H1 (cell line): ENCODE measurements around the gene SLC25A3. TPM values are rescaled to one million over a fixed set of nuclear protein-coding genes. Genes with fewer than 3 reads are reported as not detected.
A peak's percentile ranks its signal among the peaks of the same experiment; 100 is the strongest.

ENCODE experiments used
- CTCF ChIA-PET: fragments of 300-600 bp; sonication (Branson Sonifier 250); formaldehyde crosslinking; loops from one replicate; lab custom pipeline; 2021; ENCODE audit not compliant: partially characterized antibody; lab: Charles Lee
- POLR2A ChIA-PET: fragments of 300-600 bp; sonication (Branson Sonifier 250); formaldehyde crosslinking; loops from one replicate; lab custom pipeline; 2021; ENCODE audit warnings: inconsistent platforms; ENCODE audit not compliant: partially characterized antibody; lab: Charles Lee
- DNase-seq, 2 experiments: peaks; one replicate each; pipeline versions ENCODE4 v3.0.0 to v3.0.0-alpha.2; 2010 to 2022; ENCODE audit warnings: low spot score in 2 of 2, low read depth in 1 of 2, mixed read lengths in 1 of 2
- FAIRE-seq: peaks from 2 replicates; lab custom pipeline; 2011; peaks lifted over from hg19 to GRCh38; lab: Jason Lieb, UNC
- H2AFZ ChIP-seq: 2 replicates; pipeline ENCODE4 v1.8.1; 2012; ENCODE audit warnings: low read length, inconsistent platforms
- H2AK5ac ChIP-seq: 2 replicates; pipeline ENCODE4 v1.6.1; 2013; ENCODE audit warnings: low read depth, low read length
- H2BK120ac ChIP-seq: replicated peaks from 2 replicates; pipeline ENCODE3; 2013; ENCODE audit warnings: low read depth, low read length, inconsistent platforms
- H2BK12ac ChIP-seq: 2 replicates; pipeline ENCODE4 v1.6.1; 2013; ENCODE audit warnings: low read depth, low read length
- H2BK15ac ChIP-seq: 2 replicates; pipeline ENCODE4 v1.6.1; 2013; ENCODE audit warnings: low read length
- H2BK20ac ChIP-seq: 2 replicates; pipeline ENCODE4 v1.6.1; 2013; ENCODE audit warnings: low read length
- H2BK5ac ChIP-seq: 2 replicates; pipeline ENCODE4 v1.6.1; 2013; ENCODE audit warnings: low read depth, low read length
- H3K14ac ChIP-seq: 2 replicates; pipeline ENCODE4 v1.6.1; 2013; ENCODE audit warnings: inconsistent platforms; ENCODE audit not compliant: insufficient read length
- H3K18ac ChIP-seq: 2 replicates; pipeline ENCODE4 v1.6.1; 2013; ENCODE audit warnings: low read length; ENCODE audit errors: extremely low read depth
- H3K23ac ChIP-seq: 2 replicates; pipeline ENCODE4 v1.6.1; 2013; ENCODE audit warnings: inconsistent platforms; ENCODE audit not compliant: insufficient read length
- H3K23me2 ChIP-seq: 2 replicates; pipeline ENCODE4 v1.6.1; 2013; ENCODE audit warnings: low read depth, low read length
- H3K27ac ChIP-seq: 2 replicates; pipeline ENCODE4 v1.6.1; 2011; ENCODE audit warnings: low read depth, low read length, inconsistent platforms
- H3K27me3 ChIP-seq, 4 experiments: replicated peaks in 1 of 4; 1 replicate in 1 of 4; 2 replicates in 3 of 4; pipeline versions ENCODE4 v1.6.1 to v1.8.1; 2011 to 2013; ENCODE audit warnings: low read length in 3 of 4, mild to moderate bottlenecking in 3 of 4, inconsistent platforms in 2 of 4, mixed read lengths in 2 of 4, moderate library complexity in 1 of 4; ENCODE audit not compliant: control insufficient read depth in 3 of 4, insufficient read depth in 3 of 4; ENCODE audit errors: extremely low read depth in 1 of 4
- H3K36me3 ChIP-seq, 4 experiments: 2 replicates each; pipeline versions ENCODE4 v1.6.1 to v1.8.1; 2011 to 2013; ENCODE audit warnings: mild to moderate bottlenecking in 4 of 4, low read length in 3 of 4, moderate library complexity in 2 of 4, control low read depth in 1 of 4, inconsistent platforms in 1 of 4; ENCODE audit not compliant: insufficient read depth in 4 of 4, control insufficient read depth in 2 of 4
- H3K4ac ChIP-seq: replicated peaks from 2 replicates; pipeline ENCODE3; 2013; ENCODE audit warnings: low read length, low read depth, mixed read lengths, inconsistent platforms; ENCODE audit not compliant: insufficient read length
- H3K4me1 ChIP-seq, 4 experiments: replicated peaks in 1 of 4; 1 replicate in 1 of 4; 2 replicates in 3 of 4; pipeline versions ENCODE4 v1.6.1 to v1.8.1; 2011 to 2013; ENCODE audit warnings: low read length in 3 of 4, inconsistent platforms in 2 of 4, mixed read lengths in 1 of 4; ENCODE audit not compliant: insufficient read depth in 4 of 4, control insufficient read depth in 3 of 4
- H3K4me2 ChIP-seq, 2 experiments: 2 replicates each; pipeline versions ENCODE4 v1.6.1 to v1.8.1; 2011 to 2013; ENCODE audit warnings: low read depth in 2 of 2, low read length in 2 of 2, control low read depth in 1 of 2, inconsistent platforms in 1 of 2, mild to moderate bottlenecking in 1 of 2; ENCODE audit not compliant: insufficient read depth in 1 of 2
- H3K4me3 ChIP-seq, 4 experiments: fragments of 200-600, 300-600 bp in 1 of 4; sonication (generic), shearing (Covaris generic), sonication (Bioruptor Twin) in 1 of 4; 2 replicates each; pipeline versions ENCODE4 v1.5.1 to v1.8.1; 2011 to 2016; ENCODE audit warnings: low read length in 4 of 4, low read depth in 3 of 4, control low read depth in 2 of 4, inconsistent platforms in 2 of 4, mild to moderate bottlenecking in 2 of 4, mixed read lengths in 1 of 4, moderate library complexity in 1 of 4; ENCODE audit not compliant: insufficient read depth in 2 of 4; ENCODE audit errors: extremely low read depth in 1 of 4
- H3K56ac ChIP-seq: replicated peaks from 2 replicates; pipeline ENCODE3; 2013; ENCODE audit warnings: low read depth, mild to moderate bottlenecking, mixed read lengths, low read length, inconsistent platforms; ENCODE audit not compliant: insufficient read length
- H3K79me1 ChIP-seq: 2 replicates; pipeline ENCODE4 v1.6.1; 2013; ENCODE audit warnings: low read depth, low read length, control low read depth
- H3K79me2 ChIP-seq, 2 experiments: 2 replicates each; pipeline versions ENCODE4 v1.6.1 to v1.8.1; 2012 to 2013; ENCODE audit warnings: low read length in 2 of 2, mild to moderate bottlenecking in 2 of 2, inconsistent platforms in 1 of 2; ENCODE audit not compliant: insufficient read depth in 2 of 2, control insufficient read depth in 1 of 2
- H3K9ac ChIP-seq, 4 experiments: replicated peaks in 1 of 4; 1 replicate in 1 of 4; 2 replicates in 3 of 4; pipeline versions ENCODE4 v1.6.1 to v1.8.1; 2011 to 2013; ENCODE audit warnings: low read depth in 3 of 4, low read length in 3 of 4, control low read depth in 2 of 4, mild to moderate bottlenecking in 2 of 4, moderate library complexity in 2 of 4, inconsistent platforms in 1 of 4; ENCODE audit errors: extremely low read depth in 1 of 4
- H3K9me3 ChIP-seq, 2 experiments: 2 replicates each; pipeline versions ENCODE4 v1.6.1 to v1.8.1; 2012 to 2013; ENCODE audit warnings: mild to moderate bottlenecking in 2 of 2, moderate library complexity in 2 of 2, control low read depth in 1 of 2, inconsistent platforms in 1 of 2, low read depth in 1 of 2, low read length in 1 of 2, mixed read lengths in 1 of 2; ENCODE audit not compliant: insufficient read depth in 2 of 2
- H4K20me1 ChIP-seq, 2 experiments: replicated peaks in 1 of 2; 2 replicates each; pipeline versions ENCODE3 to v1.8.1; 2011 to 2013; ENCODE audit warnings: inconsistent platforms in 2 of 2, low read length in 2 of 2, mild to moderate bottlenecking in 1 of 2; ENCODE audit not compliant: insufficient read depth in 2 of 2, control insufficient read depth in 1 of 2
- H4K5ac ChIP-seq: 2 replicates; pipeline ENCODE4 v1.6.1; 2013; ENCODE audit warnings: low read length, low read depth, mixed read lengths, inconsistent platforms; ENCODE audit not compliant: insufficient read length
- H4K8ac ChIP-seq: 2 replicates; pipeline ENCODE4 v1.8.0; 2013; ENCODE audit warnings: mild to moderate bottlenecking, moderate library complexity, low read length, inconsistent platforms; ENCODE audit not compliant: insufficient read depth; ENCODE audit errors: extremely low read depth
- H4K91ac ChIP-seq: replicated peaks from 2 replicates; pipeline ENCODE3; 2013; ENCODE audit warnings: low read length, mixed read lengths, inconsistent platforms; ENCODE audit not compliant: insufficient read length
- CTBP2 ChIP-seq: IDR thresholded peaks from 2 replicates; pipeline ENCODE4 v1.7.0; 2011; ENCODE audit warnings: borderline replicate concordance, mild to moderate bottlenecking, moderate library complexity, mixed read lengths, low read length; ENCODE audit not compliant: insufficient read depth, insufficient read length
- EP300 ChIP-seq, 2 experiments: IDR thresholded peaks; 1 replicate in 1 of 2; 2 replicates in 1 of 2; pipeline ENCODE4 v1.6.1; 2011 to 2012; ENCODE audit warnings: low read depth in 2 of 2, low read length in 2 of 2, mild to moderate bottlenecking in 2 of 2, borderline replicate concordance in 1 of 2, inconsistent platforms in 1 of 2, moderate library complexity in 1 of 2
- FOSL1 ChIP-seq: IDR thresholded peaks from 2 replicates; pipeline ENCODE4 v1.6.1; 2011; ENCODE audit warnings: mild to moderate bottlenecking, low read depth, low read length, moderate library complexity; ENCODE audit not compliant: insufficient read depth
- HDAC2 ChIP-seq, 2 experiments: fragments of 300-600 bp in 1 of 2; sonication (generic) in 1 of 2; IDR thresholded peaks; 2 replicates each; pipeline ENCODE4 v1.6.1; 2011 to 2012; ENCODE audit warnings: low read depth in 2 of 2, low read length in 2 of 2, mild to moderate bottlenecking in 2 of 2, moderate library complexity in 2 of 2, borderline replicate concordance in 1 of 2, inconsistent platforms in 1 of 2
- HDAC6 ChIP-seq: IDR thresholded peaks from one replicate; pipeline ENCODE4 v1.7.1; 2012; ENCODE audit warnings: low read depth, mild to moderate bottlenecking, inconsistent platforms, low read length, moderate library complexity
- JUND ChIP-seq: IDR thresholded peaks from 2 replicates; pipeline ENCODE4 v1.6.1; 2011; ENCODE audit warnings: mild to moderate bottlenecking, improper control_type of control experiment, low read length
- KDM4A ChIP-seq: IDR thresholded peaks from one replicate; pipeline ENCODE4 v1.7.1; 2012; ENCODE audit warnings: low read depth, mild to moderate bottlenecking, moderate library complexity, low read length, inconsistent platforms; ENCODE audit not compliant: severe bottlenecking
- PHF8 ChIP-seq: fragments of 200-600 bp; sonication (generic); conservative IDR thresholded peaks from 2 replicates; pipeline ENCODE4 v1.7.1; 2012; ENCODE audit warnings: low read depth, mild to moderate bottlenecking, inconsistent platforms, low read length, moderate library complexity
- POU5F1 ChIP-seq: IDR thresholded peaks from 2 replicates; pipeline ENCODE4 v1.6.1; 2011; ENCODE audit warnings: low read depth, mild to moderate bottlenecking, low read length, moderate library complexity
- RNF2 ChIP-seq: fragments of 200-900, 300-1000 bp; sonication (generic); IDR thresholded peaks from 2 replicates; pipeline ENCODE4 v1.7.1; 2016; ENCODE audit warnings: borderline replicate concordance, low read depth, mild to moderate bottlenecking, antibody characterized with exemption, low read length; ENCODE audit not compliant: poor library complexity, severe bottlenecking; ENCODE audit errors: missing control alignments
- TEAD4 ChIP-seq: IDR thresholded peaks from 2 replicates; pipeline ENCODE4 v1.6.1; 2012; ENCODE audit warnings: low read depth, low read length, inconsistent platforms, mixed read lengths
- ZNF274 ChIP-seq: IDR thresholded peaks from 2 replicates; pipeline ENCODE4 v1.7.0; 2012; ENCODE audit warnings: low read length, borderline replicate concordance; ENCODE audit errors: extremely low read depth
- WGBS, 2 experiments: shearing (Covaris generic) in 1 of 2; methylation state at CpG; one replicate each; pipeline versions ENCODE4 v1.1.6 to v1.1.7; 2013 to 2015; ENCODE audit warnings: low lambda C conversion rate in 2 of 2, mixed read lengths in 2 of 2, inconsistent platforms in 1 of 2, low coverage in 1 of 2, missing lambda C conversion rate in 1 of 2; ENCODE audit not compliant: insufficient replicate concordance in 2 of 2, insufficient coverage in 1 of 2, insufficient read length in 1 of 2; ENCODE audit errors: extremely low coverage in 1 of 2, missing lambda C conversion rate in 1 of 2; 5-methylcytosine and 5-hydroxymethylcytosine counted together
- polyA plus RNA-seq, 7 experiments: library from polyadenylated mRNA; depleted of rRNA in 3 of 7; stranded (reverse) in 5 of 7; unstranded in 2 of 7; fragments of >200 nt in 5 of 7; fragments of 200-250 nt in 2 of 7; gene quantifications; 1 replicate in 5 of 7; 2 replicates in 1 of 7; 4 replicates in 1 of 7; pipeline versions ENCODE4 v1.2.1 to v1.2.3, GENCODE V29; 2011 to 2013; ENCODE audit warnings: missing spikeins in 2 of 7, mixed read lengths in 2 of 7
- total RNA-seq: library from RNA; stranded (reverse); fragmentation: NEBNext Ultra II Directional; extraction: Animal tissue kit (Norgen Biotek cat#: 25700); gene quantifications from 2 replicates; pipeline ENCODE4 v1.2.1, GENCODE V29; 2021

Gene SLC25A3
- total and polyA plus RNA-seq, 2 of the 8 experiments (the other 6 are each of a cell fraction or from before 2014, with no cell fraction given): 702 to 709 TPM

DNA sequence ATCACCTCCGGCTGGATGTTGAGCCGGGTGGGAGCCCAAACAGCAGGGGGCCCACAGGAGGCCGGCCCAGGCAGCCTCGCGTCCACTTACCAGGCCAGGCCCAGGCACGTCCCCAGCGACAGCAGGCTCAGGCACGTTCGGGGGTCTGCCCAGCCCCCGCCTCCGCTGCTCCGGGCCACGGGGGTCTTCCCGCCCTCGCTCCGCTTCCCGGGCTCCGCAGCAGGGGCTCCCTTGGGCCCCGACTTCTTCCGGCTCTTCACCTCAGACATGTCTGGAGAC, 50.9 kb downstream of the SLC25A3 start:
- H2BK120ac ChIP-seq: no peak overlapping the region
- no peak overlapping the region for H2BK20ac ChIP-seq
- no peak overlapping the region for H2BK15ac ChIP-seq
- H4K91ac ChIP-seq: no peak overlapping the region
- H3K56ac ChIP-seq: no peak overlapping the region
- H3K9me3 ChIP-seq: no peaks in the 10 kb centered on the region
- peaks cover 2% of the 10 kb centered on the region in 2 experiments for H4K20me1 ChIP-seq
- no peaks in the 10 kb centered on the region; a peak in 1 of 7 replicates for H3K4me1 ChIP-seq
- peaks cover 8% of the 10 kb centered on the region for H3K23me2 ChIP-seq
- ChIA-PET CTCF (interaction anchor here (1.4 kb wide), 2 partner anchors 10 to 13 kb away, joined by 3 read pairs; no protein-coding TSS in a partner anchor), POLR2A (interaction anchor here (1.1 to 1.7 kb wide), 7 partner anchors 7 to 131 kb away, joined by 3 to 7 read pairs (median 4); partner anchors contain the start of genes SLC25A3 and TMPO)
- no peak overlapping the region for H3K14ac ChIP-seq
- FAIRE-seq: no peak
- H2AFZ ChIP-seq: 0 out of 2 replicates have a peak overlapping the region, but pooled peaks have one; percentile 43
- H2AK5ac ChIP-seq: no peak overlapping the region
- 1% methylated on average over 20 of the region's 20 CpGs; no CpG with 5 or more reads in 1 of the 2 experiments for WGBS, 2 experiments
- peak overlapping the region; percentile 78; the same call in 1 of the 2 replicates for H2BK5ac ChIP-seq
- peak overlapping the region; percentile 71 for H3K18ac ChIP-seq
- peaks cover 0 to 4% (median 0%) of the 10 kb centered on the region in 4 experiments; a peak in 2 of 8 replicates for H3K36me3 ChIP-seq
- H3K79me2 ChIP-seq: peaks cover 0 to 16% of the 10 kb centered on the region in 2 experiments; a peak in 2 of 4 replicates
- H3K4ac ChIP-seq: peak overlapping the region; percentile 48
- peak overlapping the region; percentile 67 to 92 for H3K4me2 ChIP-seq
- peak overlapping the region; percentile 59 for H4K5ac ChIP-seq
- H3K79me1 ChIP-seq: no peaks in the 10 kb centered on the region; the same call in 1 of the 2 replicates
- H3K23ac ChIP-seq: no peak overlapping the region
- peak overlapping the region; percentile 15; the same call in 1 of the 2 replicates for H3K27ac ChIP-seq
- no peak overlapping the region for H2BK12ac ChIP-seq
- no peak for DNase-seq
- no peaks in the 10 kb centered on the region for H3K27me3 ChIP-seq
- no peak overlapping the region; the same call in 1 of the 2 replicates for H4K8ac ChIP-seq
- peak overlapping the region in 3 of 4 experiments; percentile 53 to 64 (median 60); a peak in 5 of 7 replicates for H3K9ac ChIP-seq
- H3K4me3 ChIP-seq: peak overlapping the region; percentile 78 to 95 (median 88)
- no peak for TF ChIP-seq ZNF274
- no peak for TF ChIP-seq HDAC6
- peak; percentile 56 for TF ChIP-seq KDM4A
- TF ChIP-seq EP300 (IDR thresholded peaks at IDR 0.05; ENCODE audit: borderline replicate concordance in 1 of 2, low read depth in 2 of 2, low read length in 2 of 2): no peak
- TF ChIP-seq RNF2: no peak
- no peak for TF ChIP-seq PHF8
- TF ChIP-seq FOSL1: no peak
- TF ChIP-seq CTBP2: no peak
- TF ChIP-seq POU5F1: no peak
- no peak for TF ChIP-seq TEAD4
- no peak for TF ChIP-seq JUND
- TF ChIP-seq HDAC2 (IDR thresholded peaks at IDR 0.05; ENCODE audit: borderline replicate concordance in 1 of 2, low read depth in 2 of 2, low read length in 2 of 2): 0 out of 4 replicates have a peak, but pooled peaks of 1 of the 2 experiments have one; percentile 17
